OCI-LY3 (cell line): ENCODE results near the gene ZGRF1.
"Not testable (repeated sequence)": the region's sequence is repeated elsewhere in the genome, so short reads cannot be mapped to it uniquely, and the experiment has no call there.

ENCODE experiments used
- H2AFZ ChIP-seq: fragments of 200-600, 300-600 bp; shearing (Covaris generic); 2 replicates; pipeline ENCODE4 v1.6.0; 2014; ENCODE audit warnings: antibody characterized with exemption, low read depth, low read length
- H3K27ac ChIP-seq: fragments of 200-600, 300-600 bp; sonication (generic); 2 replicates; pipeline ENCODE4 v1.5.1; 2014; ENCODE audit warnings: mild to moderate bottlenecking, low read length, moderate library complexity, mixed read lengths
- H3K27me3 ChIP-seq: fragments of 200-600, 300-600 bp; sonication (generic); 2 replicates; pipeline ENCODE4 v1.6.1; 2014; ENCODE audit warnings: low read depth, low read length, mixed read lengths
- H3K36me3 ChIP-seq: fragments of 200-600, 300-600 bp; sonication (generic); replicated peaks from 2 replicates; pipeline ENCODE3; 2014; ENCODE audit warnings: low read depth, low read length, mixed read lengths
- H3K4me1 ChIP-seq: fragments of 300-600, 200-600 bp; sonication (generic); 2 replicates; pipeline ENCODE4 v1.6.1; 2014; ENCODE audit warnings: low read length, mixed read lengths
- H3K4me2 ChIP-seq: fragments of 200-600, 300-600 bp; sonication (generic); 2 replicates; pipeline ENCODE4 v1.6.1; 2014; ENCODE audit warnings: low read length, mixed read lengths
- H3K4me3 ChIP-seq: fragments of 300-600, 200-600 bp; sonication (generic); 2 replicates; pipeline ENCODE4 v1.5.1; 2014; ENCODE audit warnings: antibody characterized with exemption, mild to moderate bottlenecking, low read length, moderate library complexity
- H3K79me2 ChIP-seq: fragments of 300-600, 200-600 bp; shearing (Covaris generic); 2 replicates; pipeline ENCODE4 v1.6.1; 2014; ENCODE audit warnings: mild to moderate bottlenecking, low read length, mixed read lengths
- H3K9ac ChIP-seq: fragments of 300-600, 200-600 bp; shearing (Covaris generic); 2 replicates; pipeline ENCODE4 v1.6.0; 2014; ENCODE audit warnings: mild to moderate bottlenecking, low read length, moderate library complexity
- H3K9me3 ChIP-seq: fragments of 200-600, 300-600 bp; shearing (Covaris generic); 2 replicates; pipeline ENCODE4 v1.6.1; 2014; ENCODE audit warnings: low read length, mixed read lengths; ENCODE audit not compliant: insufficient read depth
- H4K20me1 ChIP-seq: fragments of 200-600, 300-600 bp; sonication (generic); 2 replicates; pipeline ENCODE4 v1.6.1; 2016; ENCODE audit warnings: low read length, mixed read lengths; ENCODE audit not compliant: insufficient read depth
- EZH2phosphoT487 ChIP-seq: fragments of 200-600 bp; shearing (Covaris generic); IDR thresholded peaks from 2 replicates; pipeline ENCODE4 v1.6.1; 2018; ENCODE audit warnings: antibody characterized with exemption, mixed run types, low read depth
- TF ChIP-seq, protein P1 (sequence below): fragments of 200-600, 300-600 bp; sonication (generic); IDR thresholded peaks from 2 replicates; pipeline ENCODE4 v1.5.1; 2014; ENCODE audit warnings: antibody characterized with exemption, low read length, low read depth

Gene ZGRF1

GRCh38 chr4:112616984-112617383 is 19.7 kb downstream of the ZGRF1 start:
- Histone ChIP-seq H3K4me2 (no peak overlapping the region), H3K79me2 (no peaks in the 10 kb centered on the region), H3K9ac (no peak overlapping the region), H3K36me3 (peaks cover 26% of the 10 kb centered on the region), H3K27ac (no peak overlapping the region), H3K9me3 (no peaks in the 10 kb centered on the region), H3K27me3 (no peaks in the 10 kb centered on the region), H3K4me3 (no peak overlapping the region), H2AFZ (no peak overlapping the region), H4K20me1 (no peaks in the 10 kb centered on the region), H3K4me1 (no peaks in the 10 kb centered on the region)
- TF ChIP-seq, protein P1, sequence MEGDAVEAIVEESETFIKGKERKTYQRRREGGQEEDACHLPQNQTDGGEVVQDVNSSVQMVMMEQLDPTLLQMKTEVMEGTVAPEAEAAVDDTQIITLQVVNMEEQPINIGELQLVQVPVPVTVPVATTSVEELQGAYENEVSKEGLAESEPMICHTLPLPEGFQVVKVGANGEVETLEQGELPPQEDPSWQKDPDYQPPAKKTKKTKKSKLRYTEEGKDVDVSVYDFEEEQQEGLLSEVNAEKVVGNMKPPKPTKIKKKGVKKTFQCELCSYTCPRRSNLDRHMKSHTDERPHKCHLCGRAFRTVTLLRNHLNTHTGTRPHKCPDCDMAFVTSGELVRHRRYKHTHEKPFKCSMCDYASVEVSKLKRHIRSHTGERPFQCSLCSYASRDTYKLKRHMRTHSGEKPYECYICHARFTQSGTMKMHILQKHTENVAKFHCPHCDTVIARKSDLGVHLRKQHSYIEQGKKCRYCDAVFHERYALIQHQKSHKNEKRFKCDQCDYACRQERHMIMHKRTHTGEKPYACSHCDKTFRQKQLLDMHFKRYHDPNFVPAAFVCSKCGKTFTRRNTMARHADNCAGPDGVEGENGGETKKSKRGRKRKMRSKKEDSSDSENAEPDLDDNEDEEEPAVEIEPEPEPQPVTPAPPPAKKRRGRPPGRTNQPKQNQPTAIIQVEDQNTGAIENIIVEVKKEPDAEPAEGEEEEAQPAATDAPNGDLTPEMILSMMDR = no peak
- TF ChIP-seq EZH2phosphoT487 = no peak

DNA sequence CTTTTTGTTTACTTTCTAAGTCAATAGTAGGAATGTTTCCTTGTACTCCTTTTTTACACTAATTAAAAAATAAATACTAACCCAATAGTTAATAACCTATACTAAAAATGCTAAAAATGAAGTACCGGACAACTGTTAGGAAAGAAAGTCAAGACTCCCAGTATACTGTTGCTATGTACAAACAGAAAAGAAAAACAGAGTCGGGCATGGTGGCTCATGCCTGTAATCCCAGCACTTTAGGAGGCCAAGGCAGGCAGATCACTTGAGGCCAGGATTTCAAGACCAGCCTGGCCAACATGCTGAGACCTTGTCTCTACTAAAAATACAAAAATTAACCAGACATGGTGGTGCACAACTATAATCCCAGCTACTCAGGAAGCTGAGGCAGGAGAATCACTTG is 23.9 kb downstream of the ZGRF1 start:
- H3K9me3 ChIP-seq, H3K4me1 ChIP-seq, H3K4me3 ChIP-seq, H3K27me3 ChIP-seq, H3K9ac ChIP-seq, H3K27ac ChIP-seq, H3K79me2 ChIP-seq, H3K4me2 ChIP-seq, H2AFZ ChIP-seq, H4K20me1 ChIP-seq: not testable (repeated sequence)
- H3K36me3 ChIP-seq = peaks cover 12% of the 10 kb centered on the region

- Histone ChIP-seq H2AFZ (no peak overlapping the region), H4K20me1 (no peaks in the 10 kb centered on the region), H3K36me3 (peaks cover 5% of the 10 kb centered on the region), H3K9me3 (no peaks in the 10 kb centered on the region), H3K9ac (no peak overlapping the region), H3K27me3 (no peaks in the 10 kb centered on the region), H3K4me3 (no peak overlapping the region), H3K4me2 (no peak overlapping the region), H3K27ac (no peak overlapping the region), H3K79me2 (no peaks in the 10 kb centered on the region), H3K4me1 (no peaks in the 10 kb centered on the region)
- TF ChIP-seq, protein P1 = peak; percentile 76
- TF ChIP-seq EZH2phosphoT487 = no peak
These were observed 32.1 kb downstream of the ZGRF1 start for GRCh38 chr4:112604589-112604988.

- Histone ChIP-seq H3K9ac (no peak overlapping the region), H2AFZ (no peak overlapping the region), H3K27ac (no peak overlapping the region), H3K4me1 (peaks cover 21% of the 10 kb centered on the region), H3K4me3 (no peak overlapping the region), H3K4me2 (no peak overlapping the region), H3K79me2 (no peaks in the 10 kb centered on the region), H4K20me1 (no peaks in the 10 kb centered on the region), H3K27me3 (no peaks in the 10 kb centered on the region), H3K36me3 (peaks cover 19% of the 10 kb centered on the region), H3K9me3 (no peaks in the 10 kb centered on the region)
- no peak for TF ChIP-seq EZH2phosphoT487
- TF ChIP-seq, protein P1 = no peak
These were observed 41.7 kb downstream of the ZGRF1 start for GRCh38 chr4:112594993-112595392.
